Hematopoietic multipotent progenitor cell (in vitro differentiated cells): ENCODE measurements around the gene SYNE2. TPM values are rescaled to one million over a fixed set of nuclear protein-coding genes. Genes with fewer than 3 reads are reported as not detected.
A peak's percentile ranks its signal among the peaks of the same experiment; 100 is the strongest.

Experiments
- DNase-seq, 3 donors: peaks; one replicate each; pipeline ENCODE4 v3.0.0-alpha.2; 2011 to 2015; ENCODE audit warnings: low read depth in 2 of 3, low spot score in 2 of 3
- total RNA-seq: library from RNA; depleted of rRNA; stranded (reverse); fragments of >200 nt; gene quantifications from one replicate; pipeline ENCODE4 v1.2.3, GENCODE V29; 2012

The SYNE2 gene
- total RNA-seq, 1 donor, result 1.1 TPM

DNA sequence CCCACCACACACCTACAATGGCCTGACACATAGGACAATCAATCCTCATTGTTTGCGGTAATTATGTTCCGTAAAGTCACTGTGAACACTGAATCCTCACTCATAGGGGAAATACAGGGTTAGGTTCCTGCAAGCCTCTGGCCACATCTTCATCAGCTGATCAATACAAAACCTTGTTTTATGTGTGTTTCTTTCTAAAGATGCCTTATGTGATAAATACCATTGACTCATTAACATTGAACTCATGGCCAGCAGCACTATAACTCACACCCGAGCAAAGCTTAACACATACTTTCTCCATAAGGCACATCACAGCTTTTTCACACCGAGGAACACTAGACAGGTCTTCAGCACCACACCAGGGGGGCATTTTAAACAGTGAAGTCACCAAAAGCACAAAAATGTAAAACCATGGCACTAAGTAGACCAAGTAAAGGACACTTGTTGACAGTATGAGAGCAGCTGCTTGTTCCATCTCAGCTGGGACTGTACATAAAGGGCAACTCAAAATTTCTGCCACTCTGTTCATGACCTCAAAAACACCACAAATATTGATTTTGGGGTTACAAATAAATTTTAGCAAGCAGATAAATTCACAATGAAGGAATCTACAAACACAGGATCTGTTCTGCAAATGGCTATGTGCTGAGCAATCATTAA is 380.9 kb downstream of the SYNE2 start:
- DNase-seq, result no peak

DNA sequence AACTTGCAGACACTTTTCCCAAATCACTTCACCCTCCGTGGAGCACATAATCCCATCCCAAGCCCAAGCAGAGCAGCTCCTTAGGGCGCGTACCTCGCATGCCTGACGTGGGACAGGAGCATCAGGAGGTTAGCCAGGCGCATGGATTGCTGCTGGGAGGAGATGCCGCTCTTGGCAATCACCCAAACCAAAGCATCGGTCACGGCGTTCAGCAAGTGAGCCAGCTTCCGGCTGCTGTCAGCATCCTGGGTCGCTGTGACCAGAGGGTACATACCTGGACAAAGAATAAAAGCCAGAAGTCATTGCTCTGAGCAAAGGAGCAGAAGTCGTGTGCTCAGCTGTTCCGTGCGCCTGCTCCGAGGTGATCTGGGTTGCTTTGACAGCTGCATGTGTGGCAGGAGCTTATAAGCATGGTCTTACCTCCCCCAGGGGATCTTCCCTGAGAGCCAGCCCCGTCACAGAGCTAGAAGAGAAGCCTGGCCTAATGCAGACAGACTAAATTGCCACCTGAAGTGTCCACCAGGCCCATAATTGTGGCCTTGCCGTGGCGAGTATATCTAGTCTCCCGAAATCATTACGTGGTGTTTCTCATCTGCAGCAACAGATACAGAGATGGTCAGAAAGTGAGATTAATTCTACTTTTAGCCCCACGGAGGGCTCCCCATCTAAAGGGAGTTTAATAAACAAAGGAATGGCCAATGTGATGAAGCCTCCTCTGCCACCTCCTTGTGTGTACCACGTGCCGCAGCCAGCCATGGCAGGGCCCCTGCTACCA is 382.3 kb downstream of the SYNE2 start:
- no peak for DNase-seq

DNA sequence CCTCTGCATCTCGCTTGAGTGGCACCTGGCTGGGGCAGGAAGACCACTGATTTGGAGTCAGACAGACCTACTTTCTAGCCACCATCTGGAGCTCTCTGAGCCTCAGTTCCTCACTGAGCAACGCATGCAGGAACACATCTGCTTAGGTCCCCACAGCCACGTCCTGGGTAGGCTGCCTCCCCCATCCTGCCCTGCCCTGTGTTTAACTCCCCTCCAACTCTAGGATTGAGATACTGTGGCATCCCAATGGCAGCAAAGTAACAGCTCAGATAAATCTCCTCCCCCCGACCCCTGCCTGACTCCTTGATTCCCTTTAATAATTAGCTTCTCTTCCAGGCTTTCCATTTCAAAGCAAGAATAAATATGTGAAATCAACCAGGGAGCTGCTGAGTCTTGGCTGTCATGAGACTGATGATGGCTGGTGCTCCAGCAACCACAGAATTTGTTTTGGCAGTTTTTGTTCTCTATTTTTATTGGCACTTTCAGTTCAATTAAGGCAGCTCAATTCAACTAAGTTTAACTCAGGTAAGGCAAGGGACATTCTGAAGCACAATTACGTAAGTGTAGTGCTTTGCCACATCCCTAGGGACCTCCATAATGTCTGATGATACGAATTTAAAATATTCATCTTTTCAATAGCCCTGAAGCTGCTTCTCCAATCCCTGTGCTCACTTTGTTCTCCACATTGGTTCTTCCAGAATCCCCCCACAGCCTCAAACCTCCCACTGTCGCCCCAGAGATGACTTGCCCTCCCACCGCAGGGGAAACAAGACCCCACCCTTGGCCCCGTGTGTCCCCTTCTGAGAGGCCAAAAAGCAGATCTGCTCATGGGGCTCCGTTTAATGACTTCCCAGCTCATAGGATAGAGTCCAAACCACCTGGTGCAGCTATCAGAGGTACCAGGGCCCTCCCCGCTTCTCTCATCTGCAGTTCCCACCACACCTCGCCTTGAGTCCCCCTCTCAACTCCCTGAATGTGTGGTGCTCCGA is 383.1 kb downstream of the SYNE2 start:
- peak in 1 of 3 donors; percentile 40 for DNase-seq

GRCh38 chr14:64238049-64238448 is 385.2 kb downstream of the SYNE2 start:
- no peak for DNase-seq

DNA sequence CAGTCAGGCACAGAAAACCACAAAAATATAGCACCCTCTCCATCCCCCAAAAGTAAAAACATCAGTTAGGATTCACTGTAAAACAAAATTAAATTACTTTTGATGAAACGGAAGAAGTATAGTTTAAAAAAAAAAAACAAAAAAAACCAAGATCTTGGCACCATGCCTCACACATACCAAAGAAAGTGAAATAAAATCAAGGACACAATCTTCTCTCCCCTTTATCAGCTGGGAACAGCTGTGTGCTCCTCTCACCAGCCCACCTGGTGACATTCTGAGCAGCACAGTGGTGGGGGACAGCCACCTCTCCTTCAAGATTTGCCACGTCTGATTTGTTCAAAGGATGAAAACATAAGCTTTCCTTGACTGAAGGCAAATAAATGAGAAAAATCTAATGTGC is 385.8 kb downstream of the SYNE2 start:
- DNase-seq, result peak in 1 of 3 donors; percentile 66

DNA sequence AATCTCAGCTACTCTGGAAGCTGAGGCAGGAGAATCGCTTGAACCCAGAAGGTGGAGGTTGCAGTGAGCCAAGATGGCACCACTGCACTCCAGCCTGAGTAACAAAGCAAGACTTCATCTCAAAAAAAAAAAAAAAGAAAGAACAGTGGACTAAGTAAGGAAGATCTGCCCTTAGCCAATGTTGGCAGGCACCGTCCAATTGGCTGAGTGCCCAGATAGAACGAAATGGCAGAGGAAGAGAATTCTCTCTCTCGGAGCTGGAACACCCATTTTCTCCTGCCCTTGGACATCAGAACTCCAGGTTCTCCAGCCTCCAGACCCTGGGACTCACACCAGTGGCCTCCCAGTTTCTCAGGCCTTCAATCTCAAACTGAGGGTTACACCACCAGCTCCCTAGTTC is 391.5 kb downstream of the SYNE2 start:
- no peak for DNase-seq

GRCh38 chr14:64245491-64245890 is 392.7 kb downstream of the SYNE2 start:
- DNase-seq, result no peak

GRCh38 chr14:64246688-64247087 is 393.9 kb downstream of the SYNE2 start:
- DNase-seq, result no peak

DNA sequence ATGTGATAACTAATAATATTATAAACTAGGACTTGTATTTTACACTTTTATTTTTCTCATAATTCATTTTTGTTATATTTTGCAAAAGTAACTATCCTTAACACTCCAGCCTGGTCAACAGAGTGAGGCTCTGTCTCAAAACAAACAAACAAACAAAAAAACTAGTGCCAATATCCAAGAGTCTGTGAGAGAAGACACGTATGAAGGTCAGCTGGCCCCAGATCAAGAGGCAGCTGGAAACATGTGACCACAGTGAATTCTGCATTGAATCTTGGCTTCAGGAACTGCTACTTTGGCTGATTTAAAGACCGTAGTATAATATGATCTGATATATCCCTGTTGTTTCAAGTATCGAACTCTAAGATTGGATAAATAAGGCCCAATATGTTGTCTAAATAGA is 394.4 kb downstream of the SYNE2 start:
- no peak for DNase-seq

DNA sequence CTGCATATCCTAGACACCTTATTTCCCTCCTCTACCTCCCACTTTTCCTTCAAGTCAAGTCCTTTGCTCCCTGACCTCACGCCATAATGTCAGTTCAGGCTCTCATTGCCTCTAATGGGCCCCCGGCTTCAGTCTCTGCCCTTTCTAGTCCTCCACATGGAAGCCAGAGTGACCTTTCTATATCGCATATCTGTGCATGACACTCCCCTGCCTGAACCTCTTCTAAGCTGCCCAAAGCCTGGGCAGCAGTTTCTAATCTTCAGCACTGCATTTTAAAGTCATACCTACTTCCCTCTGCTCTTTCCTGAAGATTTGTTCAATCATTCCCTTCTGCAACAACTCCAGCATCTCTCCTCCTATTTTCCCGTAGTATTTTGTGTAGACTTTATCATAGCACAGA is 395.9 kb downstream of the SYNE2 start:
- DNase-seq, result no peak

- DNase-seq, result no peak
Measured at GRCh38 chr14:64249363-64249762, 396.6 kb downstream of the SYNE2 start.

GRCh38 chr14:64253672-64254071 is 400.9 kb downstream of the SYNE2 start:
- no peak for DNase-seq

DNA sequence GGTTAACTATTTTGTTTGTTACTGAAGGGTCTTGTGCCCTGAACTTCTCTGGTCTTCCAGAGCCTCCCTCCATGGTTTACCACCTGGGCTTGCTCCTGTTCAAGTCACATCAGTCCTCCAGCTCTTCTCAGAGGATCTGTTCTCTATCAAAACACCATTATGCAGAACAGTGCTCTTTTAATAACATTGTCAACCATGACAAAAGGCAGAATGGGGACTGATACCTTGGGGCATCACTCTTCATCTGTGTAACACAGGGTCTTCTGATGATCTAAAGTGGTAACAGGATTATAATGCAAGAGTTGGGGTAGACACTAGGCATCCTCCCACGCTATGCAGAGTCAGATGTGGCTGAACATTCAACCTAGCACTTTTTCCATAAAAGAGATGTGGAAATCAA is 403.0 kb downstream of the SYNE2 start:
- no peak for DNase-seq

- no peak for DNase-seq
Measured at GRCh38 chr14:64260418-64260817, 407.6 kb downstream of the SYNE2 start.

DNA sequence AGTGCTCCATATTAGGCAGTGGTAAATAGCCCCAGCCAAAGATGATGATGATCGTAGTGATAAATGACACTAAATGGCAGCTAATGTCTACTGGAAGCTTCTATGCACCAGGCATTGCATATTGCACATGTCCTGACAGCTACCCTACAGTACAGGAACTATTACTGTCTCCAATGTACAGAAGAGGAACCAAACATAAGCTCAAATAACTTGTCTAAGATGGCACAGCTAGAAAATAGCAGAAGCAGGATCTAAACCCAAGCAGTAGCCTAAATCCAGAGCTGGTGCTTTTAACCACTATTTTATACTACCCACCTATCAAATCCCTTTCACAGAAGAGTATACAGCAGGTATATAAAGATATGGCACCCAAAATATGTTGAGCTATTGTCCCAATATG is 412.4 kb downstream of the SYNE2 start:
- DNase-seq, result peak in 1 of 3 donors; percentile 13

GRCh38 chr14:64266239-64266638 is 413.4 kb downstream of the SYNE2 start:
- DNase-seq, result no peak

DNA sequence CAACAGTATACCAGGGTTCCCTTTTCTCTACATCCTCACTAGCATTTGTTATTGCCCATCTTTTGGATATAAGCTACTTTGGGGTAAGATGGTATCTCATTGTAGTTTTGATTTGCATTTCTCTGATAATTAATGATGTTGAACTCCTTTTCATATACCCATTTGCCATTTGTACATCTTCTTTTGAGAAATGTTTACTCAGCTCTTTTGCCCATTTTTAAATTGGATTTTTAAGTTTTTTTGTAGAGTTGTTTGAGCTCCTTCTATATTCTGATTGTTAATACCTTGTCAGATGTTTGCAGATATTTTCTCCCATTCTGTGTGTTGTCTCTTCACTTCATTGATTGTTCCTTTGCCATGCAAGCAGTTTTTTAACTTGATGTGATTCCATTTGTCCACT is 419.2 kb downstream of the SYNE2 start:
- DNase-seq, result no peak
